Epidermal melanocyte (primary cell): ENCODE measurements around the gene ZRANB1.

ENCODE experiments used
- DNase-seq: peaks from one replicate; pipeline ENCODE4 v3.0.0; 2011; ENCODE audit warnings: low spot score; ENCODE audit not compliant: insufficient read length

ZRANB1 gene

GRCh38 chr10:124993736-124994451 is 52.0 kb downstream of the ZRANB1 start:
- no peak for DNase-seq

GRCh38 chr10:124994573-124995473 is 52.9 kb downstream of the ZRANB1 start:
- DNase-seq = no peak

- DNase-seq = no peak
Observed at GRCh38 chr10:124995605-124996004, 53.7 kb downstream of the ZRANB1 start.

GRCh38 chr10:124996127-124996853 is 54.4 kb downstream of the ZRANB1 start:
- DNase-seq = no peak

GRCh38 chr10:124996854-124997215 is 54.9 kb downstream of the ZRANB1 start:
- DNase-seq = no peak

GRCh38 chr10:124997306-124997705 is 55.4 kb downstream of the ZRANB1 start:
- DNase-seq = no peak

- no peak for DNase-seq
Observed at GRCh38 chr10:124997771-124998623, 56.1 kb downstream of the ZRANB1 start.

- no peak for DNase-seq
Observed at GRCh38 chr10:124998624-124999291, 56.8 kb downstream of the ZRANB1 start.

GRCh38 chr10:124999433-125000365 is 57.8 kb downstream of the ZRANB1 start:
- peak; percentile 49 for DNase-seq

GRCh38 chr10:125000366-125001312 is 58.7 kb downstream of the ZRANB1 start:
- no peak for DNase-seq

GRCh38 chr10:125001313-125002046 is 59.6 kb downstream of the ZRANB1 start:
- peak; percentile 64 for DNase-seq

GRCh38 chr10:125002047-125002422 is 60.1 kb downstream of the ZRANB1 start:
- DNase-seq = no peak

GRCh38 chr10:125002423-125003145 is 60.7 kb downstream of the ZRANB1 start:
- DNase-seq = no peak

GRCh38 chr10:125003146-125003900 is 61.4 kb downstream of the ZRANB1 start:
- DNase-seq = no peak

- no peak for DNase-seq
Observed at GRCh38 chr10:125003901-125004467, 62.1 kb downstream of the ZRANB1 start.
